HepG2 (cell line): Measurements from ENCODE around the gene TMEM143. TPM values are rescaled to one million over a fixed set of nuclear protein-coding genes. Genes with fewer than 3 reads are reported as not detected.
"Not testable (repeated sequence)": the region's sequence is repeated elsewhere in the genome, so short reads cannot be mapped to it uniquely, and the experiment has no call there.

Source experiments
- ATAC-seq: fragments of 200-7000 bp; cut with Tn5 transposase; 3 replicates; pipeline ENCODE4 v1.9.1; 2020; ENCODE audit warnings: mild to moderate bottlenecking, moderate library complexity
- BruUV-seq: library from RNA; stranded (reverse); fragments of 400-500 nt; replicated peaks from 2 replicates; lab custom pipeline; 2021; lab: Mats Ljungman, UMichigan
- CTCF ChIA-PET: fragments of 300-600 bp; formaldehyde crosslinking; extraction: SDS; loops from one replicate; lab custom pipeline; 2021; ENCODE audit warnings: low total read pairs, inconsistent platforms, low intra/inter-chr PET ratio; lab: Yijun Ruan, JAX
- POLR2A ChIA-PET: fragments of 350-600 bp; sonication (Branson Sonifier 250); formaldehyde crosslinking; loops from one replicate; lab custom pipeline; 2020; ENCODE audit warnings: antibody characterized with exemption, inconsistent platforms; lab: Yijun Ruan, JAX
- DNase-seq: peaks from one replicate; pipeline ENCODE4 v3.0.0-alpha.2; 2015; ENCODE audit warnings: low spot score
- FAIRE-seq: peaks from 3 replicates; lab custom pipeline; 2011; peaks lifted over from hg19 to GRCh38; lab: Jason Lieb, UNC
- H2AFZ ChIP-seq: one replicate; pipeline ENCODE4 v1.6.1; 2011; ENCODE audit warnings: low read length, inconsistent platforms
- H3K27ac ChIP-seq: fragments of 300-600 bp; 3 replicates; pipeline ENCODE4 v1.8.0; 2011; ENCODE audit warnings: mixed run types, mild to moderate bottlenecking, mixed read lengths, low read length, inconsistent platforms; ENCODE audit not compliant: insufficient read depth; ENCODE audit errors: extremely low read length
- H3K27me3 ChIP-seq, 2 experiments: fragments of 200-600 bp in 1 of 2; 2 replicates in 1 of 2; 3 replicates in 1 of 2; pipeline versions ENCODE4 v1.6.0 to v1.8.0; 2011; ENCODE audit warnings: low read length in 2 of 2, mild to moderate bottlenecking in 2 of 2, moderate library complexity in 2 of 2, inconsistent platforms in 1 of 2; ENCODE audit not compliant: insufficient read depth in 2 of 2, control insufficient read depth in 1 of 2
- H3K36me3 ChIP-seq, 2 experiments: fragments of 200-600 bp in 1 of 2; replicated peaks in 1 of 2; 2 replicates in 1 of 2; 3 replicates in 1 of 2; pipeline versions ENCODE4 v1.5.1 to v1.8.0; 2011; ENCODE audit warnings: low read length in 2 of 2, inconsistent platforms in 1 of 2; ENCODE audit not compliant: insufficient read depth in 2 of 2, control insufficient read depth in 1 of 2
- H3K4me1 ChIP-seq: 2 replicates; pipeline ENCODE4 v1.5.1; 2012; ENCODE audit warnings: low read length, inconsistent platforms; ENCODE audit not compliant: insufficient read depth
- H3K4me2 ChIP-seq: 2 replicates; pipeline ENCODE4 v1.6.0; 2011; ENCODE audit warnings: low read depth, low read length, inconsistent platforms
- H3K4me3 ChIP-seq, 3 experiments: fragments of 200-600 bp in 1 of 3; sonication (generic), shearing (Covaris generic) in 1 of 3; replicated peaks in 1 of 3; 2 replicates each; pipeline ENCODE4 v1.5.1; 2011 to 2016; ENCODE audit warnings: low read length in 3 of 3, inconsistent platforms in 2 of 3, low read depth in 2 of 3, mild to moderate bottlenecking in 2 of 3, control low read depth in 1 of 3, mixed read lengths in 1 of 3; ENCODE audit not compliant: insufficient read depth in 1 of 3
- H3K79me2 ChIP-seq: one replicate; pipeline ENCODE4 v1.6.1; 2011; ENCODE audit warnings: low read length, inconsistent platforms; ENCODE audit not compliant: insufficient read depth
- H3K9ac ChIP-seq: 2 replicates; pipeline ENCODE4 v1.6.0; 2011; ENCODE audit warnings: mild to moderate bottlenecking, low read depth, low read length, inconsistent platforms; ENCODE audit not compliant: insufficient read depth
- H3K9me3 ChIP-seq: 2 replicates; pipeline ENCODE4 v1.5.1; 2012; ENCODE audit warnings: mild to moderate bottlenecking, low read length
- H4K20me1 ChIP-seq: 2 replicates; pipeline ENCODE4 v1.6.0; 2011; ENCODE audit warnings: inconsistent platforms, mild to moderate bottlenecking, low read length, moderate library complexity; ENCODE audit not compliant: insufficient read depth
- CEBPB ChIP-seq: IDR thresholded peaks from 2 replicates; pipeline ENCODE4 v1.6.1; 2011; ENCODE audit warnings: low read depth, low read length, improper control_type of control experiment, borderline replicate concordance
- HNF4A ChIP-seq: sonication (generic); formaldehyde crosslinking; IDR thresholded peaks from 2 replicates; pipeline ENCODE4 v1.4.0; 2020; ENCODE audit warnings: missing genetic modification reagents
- WGBS: methylation state at CpG from one replicate; pipeline ENCODE4 v1.1.6; 2017; ENCODE audit warnings: low lambda C conversion rate; 5-methylcytosine and 5-hydroxymethylcytosine counted together
- in situ Hi-C: cut with HindIII; loops from 2 replicates; pipeline ENCODE4 v1.10.0; 2017; ENCODE audit warnings: low pct_unique_long_range_greater_than_20kb; ENCODE audit not compliant: extremely low pct_ligation_motif_present
- intact Hi-C: fragments of 100-400 bp; cut with micrococcal nuclease; formaldehyde crosslinking; loops from one replicate; pipeline ENCODE4 v1.10.0; 2022; ENCODE audit not compliant: unreplicated experiment
- polyA plus RNA-seq, 8 experiments: library from polyadenylated mRNA; depleted of rRNA in 3 of 8; stranded (reverse) in 7 of 8; unstranded in 1 of 8; fragments of >200 nt; fragmentation: Illumina TruSeq in 4 of 8; extraction: Trizol in 4 of 8; gene quantifications; 2 replicates each; pipeline versions ENCODE4 v1.2.1 to v1.2.3, GENCODE V29; 2011 to 2016; ENCODE audit warnings: low read depth in 4 of 8, missing spikeins in 1 of 8, mixed read lengths in 1 of 8; ENCODE audit not compliant: insufficient read depth in 1 of 8
- total RNA-seq, 5 experiments: library from RNA; depleted of rRNA; stranded (reverse); fragments of >200 nt; fragmentation: Illumina TruSeq; extraction: Trizol; gene quantifications; 2 replicates each; pipeline ENCODE4 v1.2.3, GENCODE V29; 2016; ENCODE audit warnings: low read depth in 1 of 5
- TF ChIP-seq, protein P1 (sequence below): sonication (generic); formaldehyde crosslinking; IDR thresholded peaks from 2 replicates; pipeline ENCODE4 v1.5.0; 2020; ENCODE audit warnings: mild to moderate bottlenecking, missing genetic modification reagents
- TF ChIP-seq, protein P2 (sequence below): sonication (generic); formaldehyde crosslinking; IDR thresholded peaks from 2 replicates; pipeline ENCODE4 v1.4.0; 2020; ENCODE audit warnings: missing genetic modification reagents, mild to moderate bottlenecking, borderline replicate concordance
- TF ChIP-seq, protein P3 (sequence below): sonication (generic); IDR thresholded peaks from 2 replicates; pipeline ENCODE4 v1.6.1; 2016; ENCODE audit warnings: low read depth, borderline replicate concordance

TMEM143 gene
- total and polyA plus RNA-seq, 2 of the 13 experiments (the other 11 are each of a cell fraction or from before 2014, with no cell fraction given) = 7.7 to 11.3 TPM

GRCh38 chr19:48371771-48372170 lies 8.0 kb upstream of the TMEM143 start:
- H3K79me2 ChIP-seq, H2AFZ ChIP-seq, H3K36me3 ChIP-seq, H3K4me3 ChIP-seq, BruUV-seq, CTCF ChIA-PET, H3K27me3 ChIP-seq, H3K9me3 ChIP-seq, ATAC-seq, DNase-seq, in situ Hi-C loops, H3K9ac ChIP-seq, H3K27ac ChIP-seq, H4K20me1 ChIP-seq, FAIRE-seq, intact Hi-C loops: not testable (repeated sequence)
- TF ChIP-seq, protein P1, sequence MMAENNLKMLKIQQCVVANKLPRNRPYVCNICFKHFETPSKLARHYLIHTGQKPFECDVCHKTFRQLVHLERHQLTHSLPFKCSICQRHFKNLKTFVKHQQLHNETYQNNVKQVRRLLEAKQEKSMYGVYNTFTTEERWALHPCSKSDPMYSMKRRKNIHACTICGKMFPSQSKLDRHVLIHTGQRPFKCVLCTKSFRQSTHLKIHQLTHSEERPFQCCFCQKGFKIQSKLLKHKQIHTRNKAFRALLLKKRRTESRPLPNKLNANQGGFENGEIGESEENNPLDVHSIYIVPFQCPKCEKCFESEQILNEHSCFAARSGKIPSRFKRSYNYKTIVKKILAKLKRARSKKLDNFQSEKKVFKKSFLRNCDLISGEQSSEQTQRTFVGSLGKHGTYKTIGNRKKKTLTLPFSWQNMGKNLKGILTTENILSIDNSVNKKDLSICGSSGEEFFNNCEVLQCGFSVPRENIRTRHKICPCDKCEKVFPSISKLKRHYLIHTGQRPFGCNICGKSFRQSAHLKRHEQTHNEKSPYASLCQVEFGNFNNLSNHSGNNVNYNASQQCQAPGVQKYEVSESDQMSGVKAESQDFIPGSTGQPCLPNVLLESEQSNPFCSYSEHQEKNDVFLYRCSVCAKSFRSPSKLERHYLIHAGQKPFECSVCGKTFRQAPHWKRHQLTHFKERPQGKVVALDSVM (CRISPR knock-in tag) = peak; percentile 94
- peaks cover 54% of the 10 kb centered on the region for H3K4me1 ChIP-seq
- POLR2A ChIA-PET = interaction anchor here (1.3 kb wide), 1 partner anchor 17 kb away, joined by 3 read pairs; no protein-coding TSS in a partner anchor
- peak overlapping the region; percentile 18; the same call in 1 of the 2 replicates for H3K4me2 ChIP-seq
- 61% methylated on average over 5 of the region's 5 CpGs for WGBS

- ChIA-PET CTCF (no interaction called here), POLR2A (interaction anchor here (1.3 kb wide), 1 partner anchor 17 kb away, joined by 3 read pairs; no protein-coding TSS in a partner anchor)
- H3K27me3 ChIP-seq = no peaks in the 10 kb centered on the region
- in situ Hi-C loops = no loop called here
- no peaks in the 10 kb centered on the region for H3K36me3 ChIP-seq
- H4K20me1 ChIP-seq = no peaks in the 10 kb centered on the region
- no peak overlapping the region for H3K4me2 ChIP-seq
- no peak overlapping the region for H2AFZ ChIP-seq
- 11% methylated on average over 7 of the region's 7 CpGs for WGBS
- no peaks in the 10 kb centered on the region for H3K9me3 ChIP-seq
- no peak overlapping the region for H3K9ac ChIP-seq
- H3K4me3 ChIP-seq = no peak overlapping the region
- H3K4me1 ChIP-seq = peaks cover 54% of the 10 kb centered on the region
- BruUV-seq = no TSS peak
- no peak overlapping the region for H3K27ac ChIP-seq
- intact Hi-C loops = no loop called here
- TF ChIP-seq, protein P2, sequence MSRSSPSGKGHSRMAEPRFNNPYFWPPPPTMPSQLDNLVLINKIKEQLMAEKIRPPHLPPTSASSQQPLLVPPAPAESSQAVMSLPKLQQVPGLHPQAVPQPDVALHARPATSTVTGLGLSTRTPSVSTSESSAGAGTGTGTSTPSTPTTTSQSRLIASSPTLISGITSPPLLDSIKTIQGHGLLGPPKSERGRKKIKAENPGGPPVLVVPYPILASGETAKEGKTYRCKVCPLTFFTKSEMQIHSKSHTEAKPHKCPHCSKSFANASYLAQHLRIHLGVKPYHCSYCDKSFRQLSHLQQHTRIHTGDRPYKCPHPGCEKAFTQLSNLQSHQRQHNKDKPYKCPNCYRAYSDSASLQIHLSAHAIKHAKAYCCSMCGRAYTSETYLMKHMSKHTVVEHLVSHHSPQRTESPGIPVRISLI (CRISPR knock-in tag) = peak; percentile 70; the same call in 1 of the 2 replicates
- TF ChIP-seq CEBPB = no peak
- TF ChIP-seq, protein P3, sequence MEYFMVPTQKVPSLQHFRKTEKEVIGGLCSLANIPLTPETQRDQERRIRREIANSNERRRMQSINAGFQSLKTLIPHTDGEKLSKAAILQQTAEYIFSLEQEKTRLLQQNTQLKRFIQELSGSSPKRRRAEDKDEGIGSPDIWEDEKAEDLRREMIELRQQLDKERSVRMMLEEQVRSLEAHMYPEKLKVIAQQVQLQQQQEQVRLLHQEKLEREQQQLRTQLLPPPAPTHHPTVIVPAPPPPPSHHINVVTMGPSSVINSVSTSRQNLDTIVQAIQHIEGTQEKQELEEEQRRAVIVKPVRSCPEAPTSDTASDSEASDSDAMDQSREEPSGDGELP = peak; percentile 72; the same call in 1 of the 2 replicates
- TF ChIP-seq HNF4A = no peak
- ATAC-seq (no peak; the same call in 2 of the 3 replicates), DNase-seq (no peak), FAIRE-seq (no peak)
- no peaks in the 10 kb centered on the region for H3K79me2 ChIP-seq
Observed at GRCh38 chr19:48371367-48371766, 7.6 kb upstream of the TMEM143 start.
